Heart right ventricle (tissue), 16 donors: ENCODE measurements around the gene ALKBH2. TPM values are rescaled to one million over a fixed set of nuclear protein-coding genes. Genes with fewer than 3 reads are reported as not detected.
A peak's percentile ranks its signal among the peaks of the same experiment; 100 is the strongest.

Source experiments
- ATAC-seq, 8 donors: fragments of 200-7000 bp; cut with Tn5 transposase; one replicate each; pipeline ENCODE4 v1.9.1; 2020; ENCODE audit warnings: mild to moderate bottlenecking in 8 of 8, moderate library complexity in 8 of 8, moderate number of reproducible peaks in 1 of 8
- DNase-seq, 2 donors: peaks; one replicate each; pipeline ENCODE4 v3.0.0-alpha.2; 2020
- H3K27ac ChIP-seq, 10 donors: fragments of 200-600 bp; sonication (generic) in 2 of 10; one replicate each; pipeline versions ENCODE4 v1.5.0 to v1.8.0; 2020 to 2022; ENCODE audit warnings: mild to moderate bottlenecking in 3 of 10
- H3K27me3 ChIP-seq, 7 donors: fragments of 200-600 bp; one replicate each; pipeline ENCODE4 v1.8.0; 2021 to 2022; ENCODE audit warnings: mild to moderate bottlenecking in 2 of 7
- H3K36me3 ChIP-seq, 9 donors: fragments of 200-600 bp; sonication (generic) in 1 of 9; one replicate each; pipeline versions ENCODE4 v1.5.0 to v1.8.0; 2020 to 2022; ENCODE audit warnings: mild to moderate bottlenecking in 2 of 9
- H3K4me1 ChIP-seq, 9 donors: fragments of 200-600 bp; sonication (generic) in 1 of 9; one replicate each; pipeline versions ENCODE4 v1.5.0 to v1.8.0; 2020 to 2022; ENCODE audit warnings: mild to moderate bottlenecking in 4 of 9
- H3K4me3 ChIP-seq, 10 donors: fragments of 200-600 bp; sonication (generic) in 2 of 10; one replicate each; pipeline versions ENCODE4 v1.5.0 to v1.8.0; 2020 to 2022; ENCODE audit warnings: mild to moderate bottlenecking in 7 of 10, moderate library complexity in 2 of 10
- H3K9me3 ChIP-seq, 11 donors: fragments of 200-600 bp in 10 of 11; sonication (generic) in 2 of 11; one replicate each; pipeline versions ENCODE4 v1.5.0 to v1.8.0; 2013 to 2022; ENCODE audit warnings: mild to moderate bottlenecking in 2 of 11, control low read depth in 1 of 11, moderate library complexity in 1 of 11
- CTCF ChIP-seq, 9 donors: fragments of 200-600 bp; sonication (generic) in 2 of 9; IDR thresholded peaks; one replicate each; pipeline versions ENCODE4 v1.5.0 to v1.8.0; 2021 to 2022; ENCODE audit warnings: antibody characterized with exemption in 9 of 9, mild to moderate bottlenecking in 5 of 9, moderate library complexity in 1 of 9
- WGBS, 2 donors: extraction: QIAGEN DNeasy Blood & Tissue Kit; methylation state at CpG; one replicate each; pipeline ENCODE4 v1.1.7; 2013; ENCODE audit warnings: inconsistent platforms in 1 of 2; 5-methylcytosine and 5-hydroxymethylcytosine counted together
- intact Hi-C, 10 donors: fragments of 100-400 bp; cut with DNase I; formaldehyde crosslinking; loops; one replicate each; pipeline versions ENCODE4 v1.11.1 to v1.14.2; 2022
- polyA plus RNA-seq, 2 donors: library from polyadenylated mRNA; stranded (reverse); fragments of 200-250 nt; gene quantifications; one replicate each; pipeline ENCODE4 v1.2.3, GENCODE V29; 2013
- total RNA-seq, 10 donors: library from RNA; stranded (reverse); fragmentation: NEBNext Ultra II Directional in 3 of 10; extraction: Animal tissue kit (Norgen Biotek cat#: 25700) in 3 of 10; gene quantifications; one replicate each; pipeline versions ENCODE4 v1.2.1 to v1.2.4, GENCODE V29; 2021 to 2023
- donor health status: Arrhythmogenic right ventricular cardiomyopathy.
- donor health status: ischemic (EF 13 %, LVEDD 7.1; RV severe dilation, severe dysfunction).
- donor health status: healthy with polysubstance abuse.
- donor health status: DM: no; HTN: yes; CAD: no.
- donor health status: DM: no; HTN: no; CAD: no.
- donor health status: ischemic (EF 25% LVEDD 6.9; RV normal size, moderate dysfunction).
- donor health status: ischemic (EF 25% LVEDD 5.7; RV mildly dilated, moderate dysfunction).
- donor health status: healthy.
- donor health status: DM: yes; HTN: yes; CAD: no.
- donor health status: Ischemic cardiomyopathy.
- donor health status: ischemic (EF 35%, LVEDD 5.7; RV mildly dilated, moderate dysfunction).
- donor health status: nonischemic (EF 11% LVEDD 7.7; RV severe dilation, severe dysfunction).
- donor health status: DM: yes; HTN: yes; CAD: no.
- donor health status: PGD.
- donor health status: ischemic (EF 29% LVEDD 5.4; RV normal size, mild dysfunction).
- donor health status: nonischemic (EF 23%, LVEDD 6.1; RV moderate dilation, normal function).

The ALKBH2 gene
- total and polyA plus RNA-seq, 12 donors = 5.4 to 20.6 (median 7.5) TPM

GRCh38 chr12:109099431-109100020 lies 6.3 kb upstream of the ALKBH2 start:
- Histone ChIP-seq H3K4me3 (peak overlapping the region in 6 of 10 donors; percentile 73 to 91 (median 88)), H3K9me3 (no peaks in the 10 kb centered on the region), H3K27me3 (no peaks in the 10 kb centered on the region), H3K36me3 (peaks cover 0 to 50% (median 31%) of the 10 kb centered on the region in 9 donors), H3K4me1 (peaks cover 12 to 30% (median 21%) of the 10 kb centered on the region in 9 donors), H3K27ac (peak overlapping the region in 8 of 10 donors; percentile 28 to 94 (median 90))
- DNase-seq = no peak
- intact Hi-C loops = loop anchor here in 3 of 10 donors (10.0 kb wide), 6 partner anchors 145 to 535 kb away; partner anchors contain the start of genes DAO (in 2 of the 3), ISCU (in 1 of the 3) and SART3 (in 1 of the 3)
- TF ChIP-seq CTCF (IDR thresholded peaks at IDR 0.05) = no peak
- WGBS, 2 donors = 83 to 84% methylated on average over 12 of the region's 12 CpGs
- ATAC-seq = no peak

GRCh38 chr12:109098651-109099050 lies 5.4 kb upstream of the ALKBH2 start:
- intact Hi-C loops = loop anchor here in 3 of 10 donors (10.0 kb wide), 6 partner anchors 144 to 534 kb away; partner anchors contain the start of genes DAO (in 2 of the 3), ISCU (in 1 of the 3) and SART3 (in 1 of the 3)
- Histone ChIP-seq H3K36me3 (peaks cover 0 to 41% (median 23%) of the 10 kb centered on the region in 9 donors), H3K4me1 (peaks cover 12 to 31% (median 21%) of the 10 kb centered on the region in 9 donors), H3K4me3 (peak overlapping the region; percentile 62 to 91 (median 79)), H3K27me3 (no peaks in the 10 kb centered on the region), H3K27ac (peak overlapping the region; percentile 66 to 94 (median 88)), H3K9me3 (no peaks in the 10 kb centered on the region)
- WGBS, 2 donors = 3% methylated on average over 8 of the region's 8 CpGs
- peak in 4 of 8 donors; percentile 1 to 6 (median 2) for ATAC-seq
- no peak for TF ChIP-seq CTCF (IDR thresholded peaks at IDR 0.05)
- DNase-seq = no peak

- peak overlapping the region; percentile 62 to 91 (median 79) for H3K4me3 ChIP-seq
- 0% methylated on average over 32 of the region's 32 CpGs for WGBS, 2 donors
- peak; percentile 70 to 76 for DNase-seq
- intact Hi-C loops = loop anchor here in 3 of 10 donors (10.0 kb wide), 6 partner anchors 143 to 533 kb away; partner anchors contain the start of genes DAO (in 2 of the 3), ISCU (in 1 of the 3) and SART3 (in 1 of the 3)
- no peaks in the 10 kb centered on the region for H3K9me3 ChIP-seq
- no peak for TF ChIP-seq CTCF (IDR thresholded peaks at IDR 0.05)
- no peaks in the 10 kb centered on the region for H3K27me3 ChIP-seq
- peak; percentile 46 to 77 (median 68) for ATAC-seq
- peaks cover 12 to 35% (median 22%) of the 10 kb centered on the region in 9 donors for H3K4me1 ChIP-seq
- peaks cover 0 to 37% (median 18%) of the 10 kb centered on the region in 9 donors for H3K36me3 ChIP-seq
- H3K27ac ChIP-seq = peak overlapping the region; percentile 66 to 94 (median 88)
Observed at GRCh38 chr12:109098183-109098604, 4.9 kb upstream of the ALKBH2 start.

- Histone ChIP-seq H3K4me1 (peaks cover 17 to 41% (median 28%) of the 10 kb centered on the region in 9 donors), H3K27me3 (no peaks in the 10 kb centered on the region), H3K9me3 (no peaks in the 10 kb centered on the region), H3K36me3 (peaks cover 0 to 31% (median 13%) of the 10 kb centered on the region in 9 donors), H3K27ac (peak within 1 kb of the TSS; percentile 66 to 94 (median 88)), H3K4me3 (peak within 1 kb of the TSS; percentile 62 to 91 (median 79))
- no peak for TF ChIP-seq CTCF (IDR thresholded peaks at IDR 0.05)
- 1% methylated on average over 68 to 71 of the region's 71 CpGs for WGBS, 2 donors
- DNase-seq (peak; percentile 98), ATAC-seq (peak; percentile 95 to 98 (median 97))
- intact Hi-C loops = loop anchor here in 3 of 10 donors (10.0 kb wide), 6 partner anchors 143 to 533 kb away; partner anchors contain the start of genes DAO (in 2 of the 3), ISCU (in 1 of the 3) and SART3 (in 1 of the 3)
Observed at GRCh38 chr12:109097435-109098182, 4.3 kb upstream of the ALKBH2 start, which contains the start of gene UNG. UNG (plus strand) TSS chr12:109097597; CDS start chr12:109097680, 83 bp downstream.
